GM19043 (cell line): ENCODE measurements around the gene ELP4.
A peak's percentile ranks its signal among the peaks of the same experiment; 100 is the strongest.
"Not testable (repeated sequence)": the region's sequence is repeated elsewhere in the genome, so short reads cannot be mapped to it uniquely, and the experiment has no call there.

Source experiments
- ATAC-seq: cut with Tn5 transposase; IDR thresholded peaks from one replicate; pipeline ENCODE4 v1.9.1; 2021; ENCODE audit warnings: low read depth; ENCODE audit not compliant: unreplicated experiment

Gene ELP4, protein sequence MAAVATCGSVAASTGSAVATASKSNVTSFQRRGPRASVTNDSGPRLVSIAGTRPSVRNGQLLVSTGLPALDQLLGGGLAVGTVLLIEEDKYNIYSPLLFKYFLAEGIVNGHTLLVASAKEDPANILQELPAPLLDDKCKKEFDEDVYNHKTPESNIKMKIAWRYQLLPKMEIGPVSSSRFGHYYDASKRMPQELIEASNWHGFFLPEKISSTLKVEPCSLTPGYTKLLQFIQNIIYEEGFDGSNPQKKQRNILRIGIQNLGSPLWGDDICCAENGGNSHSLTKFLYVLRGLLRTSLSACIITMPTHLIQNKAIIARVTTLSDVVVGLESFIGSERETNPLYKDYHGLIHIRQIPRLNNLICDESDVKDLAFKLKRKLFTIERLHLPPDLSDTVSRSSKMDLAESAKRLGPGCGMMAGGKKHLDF

DNA sequence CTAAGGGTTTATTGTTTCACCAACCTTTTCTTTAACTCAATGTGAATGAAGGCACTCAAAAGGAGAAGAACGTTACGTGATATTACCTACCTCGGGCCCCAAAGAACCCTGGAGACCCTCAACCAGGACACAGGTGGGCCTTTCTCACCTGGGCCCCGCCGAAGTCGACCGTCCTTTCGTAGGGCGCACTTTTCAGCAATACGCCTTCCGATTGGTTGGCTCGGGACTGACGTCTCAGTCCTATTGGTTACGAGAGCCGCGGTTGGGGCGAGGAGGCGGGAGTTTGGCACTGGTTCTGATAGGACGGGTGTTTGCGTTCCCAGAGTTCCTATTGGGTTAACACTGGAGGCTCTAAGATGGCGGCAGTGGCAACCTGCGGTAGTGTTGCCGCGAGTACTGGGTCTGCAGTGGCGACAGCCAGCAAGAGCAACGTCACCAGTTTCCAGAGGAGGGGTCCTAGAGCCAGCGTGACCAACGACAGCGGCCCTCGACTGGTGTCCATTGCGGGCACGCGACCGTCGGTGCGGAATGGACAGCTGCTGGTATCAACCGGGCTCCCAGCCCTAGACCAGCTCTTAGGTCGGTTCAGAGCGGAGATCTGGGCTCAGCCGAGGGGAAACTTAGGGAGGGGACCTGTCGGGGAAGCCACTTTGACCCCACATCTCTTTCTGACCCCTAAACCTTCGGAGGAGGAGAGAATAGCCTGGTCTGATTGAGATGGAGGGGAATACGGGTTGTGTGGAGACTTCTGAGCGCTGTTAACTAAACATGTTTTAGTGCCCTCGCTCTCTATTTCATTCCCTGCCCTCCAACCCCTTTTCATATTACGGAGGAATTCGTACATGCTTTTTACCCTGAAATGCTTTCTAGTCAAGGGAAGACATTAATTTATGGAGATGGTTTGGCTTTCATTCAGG is at the start of gene ELP4, which contains the start of gene IMMP1L:
TSS of gene ELP4 (plus strand) at position 339 of the 917 bp plus-strand sequence. CDS start at position 357, 18 bp downstream.
TSS of gene IMMP1L (minus strand) at position 194 of the 917 bp plus-strand sequence. CDS start 46,346 bp downstream, outside the sequence.
- peak; percentile 100 for ATAC-seq

DNA sequence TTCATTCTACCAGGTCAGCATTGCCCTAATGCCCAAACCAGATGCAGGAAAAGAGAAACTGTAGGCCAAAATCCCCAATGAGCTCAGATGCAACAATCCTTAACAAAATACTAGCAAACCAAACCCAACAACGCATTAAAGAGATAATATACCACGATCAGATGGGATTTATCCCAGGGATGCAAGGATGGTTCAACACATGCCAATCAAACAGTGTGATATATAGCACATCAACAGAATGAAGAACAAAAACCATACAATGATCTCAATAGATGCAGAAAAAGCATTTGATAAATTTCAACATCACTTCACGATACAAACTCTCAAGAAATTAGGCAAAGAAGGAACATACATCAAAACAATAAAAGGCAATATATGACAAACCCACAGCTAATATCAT is 45.1 kb upstream of the ELP4 start:
- ATAC-seq = no peak

DNA sequence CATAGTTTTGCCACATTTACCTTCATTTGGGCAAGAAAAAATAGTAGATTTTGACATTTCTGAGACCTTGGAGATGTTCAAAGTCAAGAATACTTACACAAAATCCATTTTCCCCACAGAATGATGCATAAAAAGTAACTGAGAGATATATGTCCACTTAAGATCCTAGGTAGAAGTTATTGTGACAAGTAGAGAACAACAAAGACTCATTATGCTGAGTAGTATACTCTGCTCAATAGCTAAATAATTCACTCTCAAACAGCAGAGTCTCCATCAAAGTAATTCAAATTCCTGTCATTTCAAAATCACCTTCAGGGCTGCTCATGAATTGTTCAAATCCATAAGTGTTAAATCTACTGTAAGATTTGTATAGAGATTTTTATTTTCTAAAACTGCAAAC is 35.5 kb upstream of the ELP4 start:
- ATAC-seq = no peak

DNA sequence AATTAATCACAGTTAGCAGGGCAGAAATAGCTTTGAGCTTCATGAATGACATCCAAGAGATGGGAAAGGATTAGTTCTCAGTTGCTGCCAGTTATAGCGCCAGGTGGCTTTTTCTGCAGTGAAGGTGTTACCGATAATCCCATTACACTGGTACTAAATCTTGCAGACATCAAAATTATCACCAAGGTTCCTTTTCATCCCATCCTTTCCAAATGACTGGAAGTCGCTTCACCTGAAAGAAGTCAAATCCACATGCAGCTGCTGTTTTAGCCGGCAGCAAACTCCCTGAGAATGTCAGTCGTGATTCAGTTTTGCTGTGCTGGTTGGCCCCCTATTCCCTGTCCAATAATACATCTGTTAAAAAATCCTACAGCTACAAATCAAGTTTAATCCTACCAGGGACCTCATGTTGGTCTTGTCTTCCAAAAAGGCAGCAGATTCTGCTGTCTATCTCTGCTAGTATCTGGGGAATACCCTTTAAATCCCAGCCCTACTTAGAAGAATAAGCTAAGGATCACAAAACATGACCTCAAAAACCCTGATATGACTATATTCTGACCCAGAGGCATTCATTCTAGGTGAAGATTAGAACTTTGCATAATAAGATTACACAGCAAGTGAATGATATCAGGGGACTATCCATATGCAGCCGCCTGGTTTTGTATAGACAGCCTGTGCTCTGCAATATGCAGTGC is 31.9 kb upstream of the ELP4 start:
- ATAC-seq = no peak

DNA sequence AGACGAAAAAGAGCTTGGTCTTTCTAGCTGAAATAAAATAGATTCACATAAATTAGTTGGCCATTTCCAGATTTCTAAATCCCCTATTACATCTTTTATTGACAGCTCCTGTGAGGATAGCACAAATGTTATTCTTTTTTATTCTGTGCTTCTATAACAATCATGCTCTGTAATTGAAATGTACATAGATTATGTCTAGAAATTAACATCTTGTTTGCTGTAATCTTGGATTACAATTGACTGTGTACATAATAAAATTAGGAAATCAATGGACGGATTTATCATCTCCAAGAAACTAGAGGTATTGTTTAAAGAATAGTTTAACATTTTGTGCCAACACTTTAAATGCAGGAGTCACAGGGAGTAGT is 31.4 kb upstream of the ELP4 start:
- no peak for ATAC-seq

DNA sequence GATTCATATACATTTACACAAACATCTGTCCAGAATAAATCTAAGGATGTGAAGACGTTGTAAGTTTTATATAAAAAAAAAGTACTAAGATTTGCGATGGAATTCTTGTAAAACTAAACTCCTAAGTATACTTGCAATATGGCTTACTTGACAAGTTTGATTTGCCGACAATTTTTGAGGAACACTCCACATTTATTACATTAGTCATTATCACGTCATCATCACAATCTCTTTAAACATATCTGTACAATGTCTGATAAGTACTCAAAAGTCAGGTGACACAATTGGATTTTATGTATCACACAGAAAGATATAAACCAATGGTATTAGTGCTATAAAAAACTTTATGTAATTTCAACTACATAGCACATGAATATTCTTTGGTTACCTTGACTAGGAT is 30.5 kb upstream of the ELP4 start:
- ATAC-seq = no peak

DNA sequence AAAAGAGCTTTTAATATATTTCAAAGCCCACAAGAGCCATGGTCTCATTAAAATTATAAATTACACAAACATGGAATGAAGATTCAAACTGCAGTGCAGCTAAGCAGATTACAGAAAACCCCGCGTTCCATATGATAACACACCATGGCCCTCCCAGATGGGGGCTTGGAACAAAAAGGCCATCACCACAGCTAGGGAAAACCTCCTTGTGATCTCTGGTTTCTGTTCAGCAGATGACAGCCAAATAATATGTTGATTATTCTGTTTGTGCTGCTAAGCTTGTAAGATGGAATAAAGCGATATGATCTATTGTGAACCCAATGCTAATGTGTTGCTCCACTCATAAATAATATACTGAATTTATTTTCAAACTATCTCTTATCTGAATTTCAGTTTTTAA is 28.6 kb upstream of the ELP4 start:
- ATAC-seq = no peak

DNA sequence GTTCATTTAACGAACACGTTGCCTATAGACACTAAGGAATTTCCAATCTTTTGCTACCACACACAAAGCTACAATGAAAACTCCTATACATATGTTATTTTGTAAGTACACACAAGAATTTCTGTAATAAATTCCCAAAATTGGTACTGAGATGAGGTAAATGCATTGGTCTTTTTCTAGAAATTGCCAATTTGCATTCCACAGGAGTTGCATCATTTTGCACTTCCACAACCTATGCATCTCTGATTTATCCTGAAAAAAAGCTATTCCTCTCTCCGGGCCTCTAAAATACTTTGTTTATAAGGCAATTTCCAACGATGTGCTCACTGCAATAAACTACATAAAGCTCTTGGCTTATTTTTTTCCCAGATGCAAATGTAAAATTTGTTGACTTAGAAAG is 25.1 kb upstream of the ELP4 start:
- ATAC-seq = no peak

DNA sequence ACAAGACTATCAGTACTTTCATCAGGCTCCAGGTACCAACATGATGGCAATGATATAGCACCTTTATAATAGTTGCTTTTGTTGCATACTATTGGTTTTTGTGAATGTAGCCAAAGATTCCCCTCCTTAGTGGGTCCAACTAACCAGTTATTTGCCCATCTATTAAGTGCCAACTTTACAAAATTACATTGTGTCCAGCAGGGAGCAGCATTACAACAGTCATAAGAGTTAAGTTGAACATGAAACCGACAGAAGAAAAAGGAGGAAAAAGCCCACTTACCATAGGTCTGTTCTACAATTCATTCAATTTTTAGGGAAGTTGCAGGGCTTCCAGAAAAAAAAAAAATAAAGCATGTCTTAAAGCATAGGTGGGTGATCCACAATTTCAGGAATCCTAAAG is 21.7 kb upstream of the ELP4 start:
- ATAC-seq = no peak

DNA sequence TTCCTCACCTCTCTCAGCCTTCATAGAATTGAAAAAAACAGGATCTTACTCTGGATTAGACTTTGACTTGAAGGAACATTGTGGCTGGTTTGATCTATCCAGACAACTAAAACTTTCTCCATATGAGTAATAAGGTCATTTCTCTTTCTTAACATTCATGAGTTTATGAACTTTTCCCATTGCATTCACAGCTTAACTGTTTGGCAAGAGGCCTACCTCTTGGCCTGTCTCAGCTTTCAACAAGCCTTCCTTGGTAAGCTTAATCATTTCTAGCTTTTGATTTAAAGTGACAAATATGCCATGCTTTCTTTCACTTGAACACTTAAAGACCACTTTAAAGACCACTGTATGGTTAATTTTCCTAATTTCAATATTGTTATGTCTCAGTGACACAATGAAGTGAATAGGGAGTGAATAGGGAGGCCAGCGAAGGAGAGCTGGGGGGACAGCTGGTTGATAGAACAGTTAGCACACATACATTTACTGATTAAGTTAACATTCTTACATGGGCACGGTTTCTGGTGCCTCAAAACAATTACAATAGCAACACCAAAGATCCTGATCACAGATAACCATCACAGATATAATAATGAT is 17.1 kb upstream of the ELP4 start:
- no peak for ATAC-seq

DNA sequence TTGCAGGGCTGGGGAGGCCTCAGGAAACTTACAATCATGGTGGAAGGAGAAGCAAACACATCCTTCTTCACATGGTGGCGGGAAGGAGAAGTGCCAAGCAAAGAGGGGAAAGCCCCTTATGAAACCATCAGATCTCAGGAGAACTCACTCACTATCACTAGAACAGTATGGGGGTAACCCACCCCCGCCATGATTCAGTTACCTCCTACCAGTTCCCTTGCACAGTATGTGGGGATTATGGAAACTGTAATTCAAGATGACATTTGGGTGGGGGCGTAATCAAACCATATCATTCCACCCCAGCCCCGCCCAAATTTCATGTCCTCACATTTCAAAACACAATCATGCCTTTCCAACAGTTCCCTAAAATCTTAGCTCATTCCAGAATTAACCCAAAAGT is 16.3 kb upstream of the ELP4 start:
- ATAC-seq = no peak

DNA sequence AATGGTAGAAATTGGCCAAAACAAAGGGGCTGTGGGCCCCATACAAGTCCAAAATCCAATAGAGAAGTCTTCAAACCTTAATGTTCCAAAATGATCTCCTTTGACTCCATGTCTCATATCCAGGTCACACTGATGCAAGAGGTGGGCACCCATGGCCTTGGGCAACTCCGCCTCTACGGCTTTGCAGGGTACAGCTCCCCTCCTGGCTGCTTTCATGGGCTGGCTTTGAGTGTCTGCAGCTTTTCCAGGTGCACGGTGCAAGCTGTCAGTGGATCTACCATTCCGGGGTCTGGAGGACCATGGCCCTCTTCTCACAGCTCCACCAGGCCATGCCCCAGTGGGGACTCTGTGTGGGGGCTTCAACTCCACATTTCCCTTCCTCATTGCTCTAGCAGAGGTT is 15.8 kb upstream of the ELP4 start:
- not testable (repeated sequence) for ATAC-seq

DNA sequence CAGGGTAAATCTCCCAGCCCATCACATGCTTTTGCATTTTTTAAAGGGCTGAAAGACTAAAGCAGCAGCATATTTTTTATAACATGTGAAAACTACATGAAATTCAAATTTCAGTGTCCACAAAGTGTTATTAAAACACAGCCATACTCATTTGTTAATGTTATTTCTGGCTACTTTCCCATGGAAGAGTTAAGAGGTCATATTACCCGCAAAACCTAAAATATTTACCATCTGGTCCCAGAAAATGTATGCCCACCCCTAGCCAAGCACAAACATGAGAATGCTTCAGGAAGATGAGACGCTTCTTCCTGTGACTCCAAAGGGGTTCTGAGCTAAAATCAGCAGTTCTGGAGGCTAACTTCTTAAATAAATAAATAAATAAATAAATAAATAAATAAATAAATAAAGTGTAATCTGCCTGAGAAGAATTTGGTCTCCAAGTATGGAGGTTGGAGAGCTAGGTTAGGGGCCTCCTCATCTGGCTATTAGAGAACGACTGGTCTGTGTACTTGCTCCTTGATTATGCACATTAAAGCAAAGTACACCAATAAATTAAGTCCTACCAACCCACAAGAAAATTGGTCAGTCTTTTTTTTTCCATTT is 9.9 kb upstream of the ELP4 start:
- no peak for ATAC-seq

DNA sequence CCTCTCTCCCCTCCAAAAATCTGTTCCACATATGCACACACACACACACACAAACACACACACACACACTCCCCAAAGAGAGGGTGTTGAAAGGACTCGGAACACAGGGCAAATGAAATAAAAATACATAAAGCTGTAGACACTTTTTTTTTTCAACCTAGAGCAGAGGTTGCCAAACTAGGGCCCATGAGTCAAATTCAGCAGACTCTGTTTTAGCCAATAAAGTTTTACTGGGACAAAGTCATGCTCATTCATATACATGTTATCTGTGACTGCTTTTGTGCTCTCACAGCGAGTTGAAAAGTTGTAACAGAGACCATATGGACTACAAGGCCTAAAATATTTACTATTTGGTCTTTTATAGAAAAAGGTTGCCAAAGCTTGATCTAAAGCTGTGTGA is 9.0 kb upstream of the ELP4 start:
- ATAC-seq = no peak

DNA sequence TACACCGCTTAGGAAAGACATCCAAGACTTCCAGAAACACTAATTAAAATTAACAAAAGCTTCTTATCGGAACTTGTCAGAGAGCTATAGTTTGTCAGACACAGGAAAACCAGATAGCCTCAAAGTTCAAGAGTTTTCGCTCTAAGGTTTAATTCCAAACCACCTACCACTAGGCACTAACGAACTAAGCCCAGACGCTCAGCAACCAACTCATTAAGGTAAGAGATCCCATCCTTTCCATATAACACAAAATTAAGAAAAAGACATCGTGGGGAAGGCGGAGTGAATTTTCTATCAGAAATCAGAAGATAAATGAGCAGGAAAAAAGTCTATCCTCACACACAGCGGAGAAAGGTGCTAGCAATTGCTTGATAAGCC is 527 bp upstream of the ELP4 start:
- peak; percentile 9 for ATAC-seq

DNA sequence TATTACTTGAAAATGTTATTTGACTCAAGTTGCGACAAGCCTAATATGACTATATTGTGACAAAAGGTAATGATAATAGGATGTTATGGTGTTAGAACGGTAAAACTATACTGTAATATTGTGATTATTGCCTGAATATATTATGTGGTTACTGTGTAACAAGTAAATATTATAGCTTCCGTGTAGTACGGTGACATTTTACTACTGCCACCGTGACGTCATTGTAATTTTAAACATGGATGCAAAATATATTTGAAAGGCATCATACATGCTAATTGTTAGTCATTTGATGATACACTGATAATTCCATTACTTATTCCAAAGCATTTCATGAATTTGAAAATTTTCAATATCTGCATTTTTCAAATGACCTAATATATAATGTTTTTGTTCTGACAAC is 2.5 kb downstream of the ELP4 start:
- ATAC-seq = no peak

DNA sequence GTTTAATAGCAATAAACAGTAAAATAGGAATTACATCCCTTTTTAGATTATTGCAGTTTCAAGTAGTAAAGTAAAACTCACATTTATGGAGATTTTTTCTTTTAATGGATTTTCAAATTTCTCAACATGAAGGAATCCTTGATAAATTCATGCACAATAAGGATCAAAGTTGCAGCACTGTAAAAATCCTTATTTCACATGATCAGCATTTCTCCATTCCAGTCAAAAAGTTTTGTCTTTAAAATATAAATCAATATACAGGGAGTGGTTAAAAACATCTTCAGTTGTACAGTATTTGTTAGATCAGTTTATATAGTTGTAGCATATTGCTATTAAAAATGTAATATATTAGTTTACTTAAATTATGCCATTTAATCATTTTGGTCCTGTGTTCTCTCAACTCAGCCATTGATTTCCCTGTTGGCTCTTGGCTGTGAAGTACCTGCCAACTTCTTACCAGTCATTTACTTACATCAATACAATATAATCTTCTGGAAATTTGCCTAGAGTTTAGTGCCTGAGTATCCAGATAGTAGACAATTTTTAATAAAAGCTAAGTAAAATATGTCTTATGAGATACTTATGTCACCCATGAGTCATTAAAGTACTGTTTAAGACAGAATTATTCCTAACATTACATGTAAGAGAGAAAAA is 12.1 kb downstream of the ELP4 start:
- ATAC-seq = no peak

DNA sequence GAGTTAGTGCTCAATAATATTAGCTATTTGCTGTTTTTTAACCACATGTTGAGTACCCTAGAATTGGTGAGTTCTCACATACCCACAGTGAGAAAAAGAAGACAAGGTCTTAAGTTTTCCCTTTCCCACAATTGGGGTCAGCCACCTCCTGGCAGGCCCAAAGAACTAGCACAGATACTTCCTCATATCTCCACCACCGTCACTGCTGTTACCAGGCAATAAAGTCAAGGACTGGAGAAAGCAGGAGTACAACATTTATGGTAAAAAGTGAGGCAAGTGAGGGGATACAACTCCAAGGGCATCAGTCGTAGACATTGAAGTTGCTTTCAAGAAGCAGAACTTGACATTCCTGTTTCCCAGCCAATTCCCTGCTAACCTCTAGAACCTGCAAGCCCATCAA is 19.6 kb downstream of the ELP4 start:
- ATAC-seq = no peak

DNA sequence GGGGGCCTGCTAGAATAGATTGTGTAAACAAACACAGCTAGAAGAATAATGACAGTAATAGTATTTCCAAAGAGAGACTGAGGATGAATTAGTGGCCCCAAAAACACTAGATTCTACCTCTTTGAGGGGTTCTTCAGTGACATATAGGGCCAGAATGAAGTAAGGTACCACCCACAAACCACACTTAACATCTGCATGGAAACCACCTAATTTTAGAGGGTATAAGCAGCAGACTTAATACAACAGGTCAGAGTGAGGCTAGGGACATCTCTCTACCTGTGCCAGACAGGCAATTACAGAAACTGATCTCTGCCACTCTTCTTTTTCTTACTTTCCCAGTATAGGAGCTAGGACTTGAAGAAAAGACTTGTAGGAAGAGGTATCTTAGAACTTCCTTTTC is 20.1 kb downstream of the ELP4 start:
- ATAC-seq = no peak

DNA sequence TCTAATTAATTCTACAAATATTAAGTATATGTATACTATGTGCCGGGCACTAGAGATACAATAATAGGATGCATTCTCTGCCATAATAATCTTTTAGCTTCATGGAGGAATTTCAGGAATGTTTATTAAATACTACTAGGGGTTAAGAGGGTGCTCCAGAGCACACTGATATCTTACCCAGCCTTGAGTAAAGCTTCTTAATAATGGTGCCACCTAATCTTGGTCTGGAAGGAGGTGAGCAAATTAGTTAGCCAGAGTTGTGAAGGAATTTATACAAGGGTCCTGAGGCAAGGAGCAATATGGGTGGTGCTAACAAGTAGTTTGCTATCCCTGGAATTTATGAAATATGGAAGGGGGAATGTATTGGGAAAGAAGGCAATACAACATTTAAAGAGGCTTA is 21.7 kb downstream of the ELP4 start:
- ATAC-seq = no peak
